ENCODE measurements around the gene GID8.

GRCh38 chr20:62920039-62920645 is 17.8 kb upstream of the GID8 start:
- TF ChIP-seq POLR2A (IDR thresholded peaks at IDR 0.05; ENCODE audit: low read length) = no peak
- TF ChIP-seq GATA1 (IDR thresholded peaks at IDR 0.05; ENCODE audit: low read depth, low read length) = no peak
